ENCODE measurements around the gene SDK2. TPM values are rescaled to one million over a fixed set of nuclear protein-coding genes. Genes with fewer than 3 reads are reported as not detected.

SDK2 gene
- total and polyA plus RNA-seq, 2 donors from 2014 or later = 0.37 to 2.4 TPM

DNA sequence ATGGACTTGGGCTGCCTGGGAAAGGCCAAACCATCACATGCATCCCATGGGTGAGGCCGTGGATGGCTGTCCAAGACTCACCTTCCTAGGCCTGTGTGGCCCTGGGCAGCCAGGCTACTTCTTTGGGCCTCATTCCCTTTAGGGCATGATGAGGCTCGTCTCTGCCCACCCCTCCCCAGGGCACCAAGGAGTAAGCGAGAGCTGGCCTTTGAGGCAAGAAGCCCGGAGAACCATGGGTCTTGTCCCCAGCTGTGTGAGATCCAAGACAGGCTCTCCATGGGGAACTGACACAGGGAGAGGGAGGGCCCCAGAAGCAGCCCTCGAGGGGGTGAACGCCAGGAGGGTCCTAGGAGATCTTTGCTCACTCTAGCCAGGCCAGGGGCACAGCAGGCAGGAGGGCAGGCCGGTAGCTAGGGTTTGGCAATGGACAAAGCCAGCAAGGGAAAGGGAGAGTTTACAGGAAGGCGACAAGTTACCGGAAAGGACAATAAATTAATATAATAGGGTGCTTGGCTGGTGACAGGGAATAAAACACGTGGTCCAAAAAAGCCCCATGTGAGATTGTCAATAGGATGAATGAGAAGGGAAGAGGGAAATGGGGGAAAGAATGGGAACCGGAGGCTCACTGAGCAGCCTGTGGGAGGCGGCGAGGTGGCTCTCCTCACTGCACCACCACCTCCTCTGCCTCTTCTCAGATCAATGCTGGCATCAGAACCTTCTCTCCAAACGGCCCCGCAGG lies 119.1 kb downstream of the SDK2 start:
- DNase-seq = peak in 3 of 5 donors; percentile 29 to 46 (median 43)
- H3K27me3 ChIP-seq (ENCODE audit: control insufficient read depth, insufficient read depth, low read length) = no peaks in the 10 kb centered on the region
- TF ChIP-seq, protein P1, sequence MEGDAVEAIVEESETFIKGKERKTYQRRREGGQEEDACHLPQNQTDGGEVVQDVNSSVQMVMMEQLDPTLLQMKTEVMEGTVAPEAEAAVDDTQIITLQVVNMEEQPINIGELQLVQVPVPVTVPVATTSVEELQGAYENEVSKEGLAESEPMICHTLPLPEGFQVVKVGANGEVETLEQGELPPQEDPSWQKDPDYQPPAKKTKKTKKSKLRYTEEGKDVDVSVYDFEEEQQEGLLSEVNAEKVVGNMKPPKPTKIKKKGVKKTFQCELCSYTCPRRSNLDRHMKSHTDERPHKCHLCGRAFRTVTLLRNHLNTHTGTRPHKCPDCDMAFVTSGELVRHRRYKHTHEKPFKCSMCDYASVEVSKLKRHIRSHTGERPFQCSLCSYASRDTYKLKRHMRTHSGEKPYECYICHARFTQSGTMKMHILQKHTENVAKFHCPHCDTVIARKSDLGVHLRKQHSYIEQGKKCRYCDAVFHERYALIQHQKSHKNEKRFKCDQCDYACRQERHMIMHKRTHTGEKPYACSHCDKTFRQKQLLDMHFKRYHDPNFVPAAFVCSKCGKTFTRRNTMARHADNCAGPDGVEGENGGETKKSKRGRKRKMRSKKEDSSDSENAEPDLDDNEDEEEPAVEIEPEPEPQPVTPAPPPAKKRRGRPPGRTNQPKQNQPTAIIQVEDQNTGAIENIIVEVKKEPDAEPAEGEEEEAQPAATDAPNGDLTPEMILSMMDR (IDR thresholded peaks at IDR 0.05; ENCODE audit: borderline replicate concordance, extremely low read depth, insufficient read depth) = no peak
- no peak for FAIRE-seq
- intact Hi-C loops (cut with DNase I) = no loop called here
- H3K4me3 ChIP-seq (ENCODE audit: low read length in 3 of 3) = no peak overlapping the region
- no peaks in the 10 kb centered on the region for H3K9me3 ChIP-seq (ENCODE audit: control insufficient read depth in 2 of 3, insufficient read depth in 1 of 3, low read length in 3 of 3)
- no peak overlapping the region for H3K9ac ChIP-seq (ENCODE audit: low read length in 3 of 3)
- no peak overlapping the region for H3K27ac ChIP-seq (ENCODE audit: low read depth in 2 of 2, low read length in 2 of 2)
- no peaks in the 10 kb centered on the region for H3K4me1 ChIP-seq (ENCODE audit: control insufficient read depth in 2 of 3, insufficient read depth in 2 of 3, low read depth in 1 of 3, low read length in 3 of 3)
- H3K36me3 ChIP-seq (ENCODE audit: control insufficient read depth in 2 of 3, insufficient read depth in 3 of 3, low read length in 3 of 3) = no peaks in the 10 kb centered on the region

GRCh38 chr17:73522696-73523095 lies 121.5 kb downstream of the SDK2 start:
- FAIRE-seq = no peak
- intact Hi-C loops (cut with DNase I) = no loop called here
- Histone ChIP-seq H3K9ac (ENCODE audit: low read length in 3 of 3) (no peak overlapping the region), H3K9me3 (ENCODE audit: control insufficient read depth in 2 of 3, insufficient read depth in 1 of 3, low read length in 3 of 3) (no peaks in the 10 kb centered on the region), H3K4me3 (ENCODE audit: low read length in 3 of 3) (no peak overlapping the region), H3K4me1 (ENCODE audit: control insufficient read depth in 2 of 3, insufficient read depth in 2 of 3, low read depth in 1 of 3, low read length in 3 of 3) (no peaks in the 10 kb centered on the region), H3K36me3 (ENCODE audit: control insufficient read depth in 2 of 3, insufficient read depth in 3 of 3, low read length in 3 of 3) (no peaks in the 10 kb centered on the region), H3K27ac (ENCODE audit: low read depth in 2 of 2, low read length in 2 of 2) (no peak overlapping the region), H3K27me3 (ENCODE audit: control insufficient read depth, insufficient read depth, low read length) (no peaks in the 10 kb centered on the region)
- DNase-seq = peak in 1 of 5 donors; percentile 41
- TF ChIP-seq, protein P1 (IDR thresholded peaks at IDR 0.05; ENCODE audit: borderline replicate concordance, extremely low read depth, insufficient read depth) = no peak

GRCh38 chr17:73522107-73522506 lies 122.1 kb downstream of the SDK2 start:
- TF ChIP-seq, protein P1 (IDR thresholded peaks at IDR 0.05; ENCODE audit: borderline replicate concordance, extremely low read depth, insufficient read depth) = no peak
- intact Hi-C loops (cut with DNase I) = no loop called here
- Histone ChIP-seq H3K9me3 (ENCODE audit: control insufficient read depth in 2 of 3, insufficient read depth in 1 of 3, low read length in 3 of 3) (no peaks in the 10 kb centered on the region), H3K4me1 (ENCODE audit: control insufficient read depth in 2 of 3, insufficient read depth in 2 of 3, low read depth in 1 of 3, low read length in 3 of 3) (no peaks in the 10 kb centered on the region), H3K9ac (ENCODE audit: low read length in 3 of 3) (no peak overlapping the region), H3K27ac (ENCODE audit: low read depth in 2 of 2, low read length in 2 of 2) (no peak overlapping the region), H3K4me3 (ENCODE audit: low read length in 3 of 3) (no peak overlapping the region), H3K27me3 (ENCODE audit: control insufficient read depth, insufficient read depth, low read length) (no peaks in the 10 kb centered on the region), H3K36me3 (ENCODE audit: control insufficient read depth in 2 of 3, insufficient read depth in 3 of 3, low read length in 3 of 3) (no peaks in the 10 kb centered on the region)
- peak in 2 of 5 donors; percentile 28 to 43 for DNase-seq
- no peak for FAIRE-seq

Measured in kidney (tissue), 14 donors.